Fibroblast of lung (primary cell): ENCODE measurements around the gene SUPT7L. TPM values are rescaled to one million over a fixed set of nuclear protein-coding genes. Genes with fewer than 3 reads are reported as not detected.
"Not testable (repeated sequence)": the region's sequence is repeated elsewhere in the genome, so short reads cannot be mapped to it uniquely, and the experiment has no call there.

Source experiments
- DNase-seq, 2 donors: peaks; one replicate each; pipeline versions ENCODE4 v3.0.0 to v3.0.0-alpha.2; 2010; ENCODE audit warnings: low read depth in 2 of 2
- H2AFZ ChIP-seq: 2 replicates; pipeline ENCODE4 v1.5.1; 2012; ENCODE audit warnings: low read length, control low read depth, inconsistent platforms
- H3K27ac ChIP-seq: 2 replicates; pipeline ENCODE4 v1.5.1; 2011; ENCODE audit warnings: low read length, control low read depth; ENCODE audit not compliant: insufficient read depth
- H3K27me3 ChIP-seq: 2 replicates; pipeline ENCODE4 v1.5.1; 2011; ENCODE audit warnings: mild to moderate bottlenecking, low read length; ENCODE audit not compliant: control insufficient read depth, insufficient read depth
- H3K36me3 ChIP-seq: 2 replicates; pipeline ENCODE4 v1.5.1; 2011; ENCODE audit warnings: low read length; ENCODE audit not compliant: control insufficient read depth, insufficient read depth
- H3K4me1 ChIP-seq: 2 replicates; pipeline ENCODE4 v1.5.1; 2011; ENCODE audit warnings: low read length; ENCODE audit not compliant: control insufficient read depth, insufficient read depth; ENCODE audit errors: extremely low read depth
- H3K4me2 ChIP-seq: 2 replicates; pipeline ENCODE4 v1.5.1; 2011; ENCODE audit warnings: low read length, control low read depth; ENCODE audit not compliant: insufficient read depth; ENCODE audit errors: extremely low read depth
- H3K4me3 ChIP-seq, 4 experiments: fragments of 200-600 bp in 1 of 4; sonication (generic) in 1 of 4; replicated peaks in 1 of 4; 2 replicates each; pipeline ENCODE4 v1.5.1; 2011 to 2016; ENCODE audit warnings: low read length in 4 of 4, low read depth in 3 of 4, mild to moderate bottlenecking in 3 of 4, control low read depth in 2 of 4, inconsistent platforms in 1 of 4, mixed read lengths in 1 of 4; ENCODE audit not compliant: insufficient read depth in 1 of 4; ENCODE audit errors: control extremely low read depth in 1 of 4
- H3K79me2 ChIP-seq: 2 replicates; pipeline ENCODE4 v1.5.1; 2012; ENCODE audit warnings: mild to moderate bottlenecking, low read length, inconsistent platforms; ENCODE audit not compliant: control insufficient read depth, insufficient read depth
- H3K9ac ChIP-seq: 2 replicates; pipeline ENCODE4 v1.5.1; 2011; ENCODE audit warnings: mild to moderate bottlenecking, low read length, control low read depth; ENCODE audit not compliant: insufficient read depth
- H3K9me3 ChIP-seq: 2 replicates; pipeline ENCODE4 v1.5.1; 2012; ENCODE audit warnings: low read depth, low read length; ENCODE audit not compliant: control insufficient read depth, insufficient read depth
- H4K20me1 ChIP-seq: 2 replicates; pipeline ENCODE4 v1.5.1; 2011; ENCODE audit warnings: low read length; ENCODE audit not compliant: control insufficient read depth, insufficient read depth; ENCODE audit errors: extremely low read depth
- CTCF ChIP-seq, 2 donors: IDR thresholded peaks in 1 of 2; conservative IDR thresholded peaks in 1 of 2; 1 replicate in 1 of 2; 2 replicates in 1 of 2; pipeline ENCODE4 v1.5.1; 2011 to 2012; ENCODE audit warnings: low read length in 2 of 2, control low read depth in 1 of 2, inconsistent platforms in 1 of 2, low read depth in 1 of 2, mild to moderate bottlenecking in 1 of 2
- EZH2 ChIP-seq: IDR thresholded peaks from 2 replicates; pipeline ENCODE4 v1.5.1; 2012; ENCODE audit warnings: low read length, control low read depth, mild to moderate bottlenecking; ENCODE audit errors: missing control alignments
- polyA plus RNA-seq, 2 donors: library from polyadenylated mRNA; depleted of rRNA in 1 of 2; stranded (reverse) in 1 of 2; unstranded in 1 of 2; fragments of >200 nt; gene quantifications; 2 replicates each; pipeline ENCODE4 v1.2.1, GENCODE V29; 2011 to 2012; ENCODE audit warnings: missing spikeins in 1 of 2
- total RNA-seq: library from RNA; depleted of rRNA; stranded (reverse); fragments of >200 nt; gene quantifications from 2 replicates; pipeline ENCODE4 v1.2.1, GENCODE V29; 2014

The SUPT7L gene
- total and polyA plus RNA-seq, 2 donors (not counting 1 experiment from before 2014, with no cell fraction given) = 27.2 to 29.9 TPM

- H3K27me3 ChIP-seq = no peaks in the 10 kb centered on the region
- no peaks in the 10 kb centered on the region for H3K36me3 ChIP-seq
- H3K79me2 ChIP-seq = peaks cover 8% of the 10 kb centered on the region
- H2AFZ ChIP-seq = peak within 1 kb of the TSS; percentile 96
- H3K9me3 ChIP-seq = no peaks in the 10 kb centered on the region
- no peaks in the 10 kb centered on the region for H3K4me1 ChIP-seq
- no peak for TF ChIP-seq CTCF (conservative IDR thresholded peaks at IDR 0.05 in 1 of 2, IDR thresholded peaks at IDR 0.05 in 1 of 2; ENCODE audit: low read depth in 1 of 2, low read length in 2 of 2)
- TF ChIP-seq EZH2 = no peak
- peak within 1 kb of the TSS; percentile 97 for H3K4me2 ChIP-seq
- H3K27ac ChIP-seq = peak within 1 kb of the TSS; percentile 87
- DNase-seq = peak; percentile 89 to 95
- peak within 1 kb of the TSS; percentile 73 to 92 (median 88) for H3K4me3 ChIP-seq
- H3K9ac ChIP-seq = peak within 1 kb of the TSS; percentile 91
- H4K20me1 ChIP-seq = no peaks in the 10 kb centered on the region
Measured at GRCh38 chr2:27628767-27629709, 34.4 kb downstream of the SUPT7L start, which contains the start of the genes CCDC121 and GPN1. TSS of gene CCDC121 (minus strand) at chr2:27629012. CDS start at chr2:27627799, 1,213 bp downstream. TSS of gene GPN1 (plus strand) at chr2:27629050. CDS start at chr2:27629059, 9 bp downstream.

GRCh38 chr2:27627963-27628766 lies 35.2 kb downstream of the SUPT7L start:
- peak overlapping the region; percentile 53 for H2AFZ ChIP-seq
- peak; percentile 80 to 99 for DNase-seq
- no peaks in the 10 kb centered on the region for H3K9me3 ChIP-seq
- no peaks in the 10 kb centered on the region for H3K36me3 ChIP-seq
- H3K27me3 ChIP-seq = no peaks in the 10 kb centered on the region
- H3K27ac ChIP-seq = peak overlapping the region; percentile 87
- H3K79me2 ChIP-seq = peaks cover 8% of the 10 kb centered on the region
- H3K9ac ChIP-seq = peak overlapping the region; percentile 91
- no peaks in the 10 kb centered on the region for H3K4me1 ChIP-seq
- peak overlapping the region; percentile 97 for H3K4me2 ChIP-seq
- TF ChIP-seq CTCF (conservative IDR thresholded peaks at IDR 0.05 in 1 of 2, IDR thresholded peaks at IDR 0.05 in 1 of 2; ENCODE audit: low read depth in 1 of 2, low read length in 2 of 2) (no peak), EZH2 (no peak)
- peak overlapping the region; percentile 73 to 92 (median 88) for H3K4me3 ChIP-seq
- H4K20me1 ChIP-seq = no peaks in the 10 kb centered on the region

GRCh38 chr2:27626921-27627320 lies 36.5 kb downstream of the SUPT7L start:
- H3K4me1 ChIP-seq, H3K4me3 ChIP-seq, H4K20me1 ChIP-seq, H3K4me2 ChIP-seq, H3K36me3 ChIP-seq, H3K27me3 ChIP-seq, H3K79me2 ChIP-seq, H3K9ac ChIP-seq, H3K9me3 ChIP-seq, H2AFZ ChIP-seq: not testable (repeated sequence)
- DNase-seq = peak; percentile 12 to 27
- H3K27ac ChIP-seq = peak overlapping the region; percentile 21

- not testable (repeated sequence) for H2AFZ ChIP-seq, H3K79me2 ChIP-seq, DNase-seq, H3K36me3 ChIP-seq, H3K9me3 ChIP-seq, H3K4me2 ChIP-seq, H3K4me1 ChIP-seq, H3K27ac ChIP-seq, H4K20me1 ChIP-seq, H3K27me3 ChIP-seq, H3K4me3 ChIP-seq, H3K9ac ChIP-seq
Measured at GRCh38 chr2:27626323-27626722, 37.1 kb downstream of the SUPT7L start.
